Neural progenitor cell (in vitro differentiated cells): ENCODE results near the gene SNX5. TPM values are rescaled to one million over a fixed set of nuclear protein-coding genes. Genes with fewer than 3 reads are reported as not detected.

Experiments
- DNase-seq: peaks from one replicate; pipeline ENCODE4 v3.0.0-alpha.2; 2016; ENCODE audit warnings: low spot score
- H2AFZ ChIP-seq: fragments of 200-600 bp; sonication (generic); replicated peaks from 2 replicates; pipeline ENCODE4 v1.6.1; 2016; ENCODE audit warnings: antibody characterized with exemption
- H3F3A ChIP-seq: fragments of 200-600 bp; sonication (generic); 2 replicates; pipeline ENCODE4 v1.6.1; 2016; ENCODE audit warnings: antibody characterized with exemption, low read depth
- H3K27ac ChIP-seq: fragments of 200-600 bp; sonication (generic); 2 replicates; pipeline ENCODE4 v1.5.1; 2016; ENCODE audit warnings: mild to moderate bottlenecking
- H3K27me3 ChIP-seq: fragments of 200-600 bp; sonication (generic); 2 replicates; pipeline ENCODE4 v1.6.1; 2016; ENCODE audit warnings: mild to moderate bottlenecking, moderate library complexity
- H3K36me3 ChIP-seq: fragments of 200-600 bp; sonication (generic); 2 replicates; pipeline ENCODE4 v1.5.1; 2016
- H3K4me1 ChIP-seq: fragments of 200-600 bp; sonication (generic); 2 replicates; pipeline ENCODE4 v1.6.1; 2016; ENCODE audit warnings: mixed run types
- H3K4me2 ChIP-seq: fragments of 200-600 bp; sonication (generic); 2 replicates; pipeline ENCODE4 v1.6.1; 2016
- H3K4me3 ChIP-seq: fragments of 200-600 bp; sonication (generic); 2 replicates; pipeline ENCODE4 v1.5.1; 2016
- H3K79me2 ChIP-seq: fragments of 200-600 bp; sonication (generic); 2 replicates; pipeline ENCODE4 v1.6.1; 2016; ENCODE audit warnings: low read depth
- H3K9ac ChIP-seq: fragments of 200-600 bp; sonication (generic); 2 replicates; pipeline ENCODE4 v1.6.1; 2016
- H3K9me3 ChIP-seq: fragments of 200-600 bp; sonication (generic); 2 replicates; pipeline ENCODE4 v1.5.1; 2016; ENCODE audit warnings: low read depth
- H4K20me1 ChIP-seq: fragments of 200-600 bp; sonication (generic); 2 replicates; pipeline ENCODE4 v1.6.1; 2016; ENCODE audit warnings: low read depth
- H3K27ac Mint-ChIP-seq: 3 replicates; pipeline ENCODE4 v1.8.0; 2021; ENCODE audit warnings: mixed read lengths
- H3K27me3 Mint-ChIP-seq: 2 replicates; pipeline ENCODE4 v1.8.0; 2022; ENCODE audit warnings: low read depth, mild to moderate bottlenecking, inconsistent platforms, moderate library complexity, mixed read lengths; ENCODE audit not compliant: insufficient read depth
- H3K36me3 Mint-ChIP-seq: 3 replicates; pipeline ENCODE4 v1.8.0; 2021; ENCODE audit warnings: mixed read lengths
- H3K4me1 Mint-ChIP-seq: 3 replicates; pipeline ENCODE4 v1.8.0; 2021; ENCODE audit warnings: mixed read lengths
- H3K4me3 Mint-ChIP-seq: 3 replicates; pipeline ENCODE4 v1.8.0; 2021; ENCODE audit warnings: mild to moderate bottlenecking, moderate library complexity, mixed read lengths
- H3K9me3 Mint-ChIP-seq: 3 replicates; pipeline ENCODE4 v1.8.0; 2020; ENCODE audit warnings: mixed read lengths
- CTCF ChIP-seq: fragments of 200-600 bp; sonication (generic); IDR thresholded peaks from 2 replicates; pipeline ENCODE4 v1.5.1; 2017; ENCODE audit warnings: antibody characterized with exemption, mild to moderate bottlenecking
- EZH2 ChIP-seq: fragments of 200-600 bp; sonication (generic); IDR thresholded peaks from 2 replicates; pipeline ENCODE4 v1.6.1; 2017; ENCODE audit warnings: antibody characterized with exemption, mild to moderate bottlenecking, moderate library complexity
- EZH2phosphoT487 ChIP-seq: fragments of 200-600 bp; sonication (generic); IDR thresholded peaks from 2 replicates; pipeline ENCODE4 v1.6.1; 2017; ENCODE audit warnings: antibody characterized with exemption
- small RNA-seq: library from RNA; depleted of rRNA; stranded (forward); fragments of <200 nt; gene quantifications from one replicate; pipeline ENCODE3, GENCODE V24; 2015
- total RNA-seq: library from RNA; depleted of rRNA; stranded (reverse); fragments of >200 nt; gene quantifications from 2 replicates; pipeline ENCODE4 v1.2.3, GENCODE V29; 2015; ENCODE audit warnings: low replicate concordance

Gene SNX5
- total RNA-seq, 1 donor from 2014 or later, result 226 TPM

- TF ChIP-seq CTCF (no peak), EZH2phosphoT487 (no peak), EZH2 (no peak)
- peaks cover 18% of the 10 kb centered on the region for H3K4me1 Mint-ChIP-seq
These were observed 75.1 kb downstream of the SNX5 start for GRCh38 chr20:17893445-17893844.

GRCh38 chr20:17892189-17892938 lies 76.2 kb downstream of the SNX5 start:
- no peak for TF ChIP-seq EZH2
- no peak for TF ChIP-seq CTCF
- TF ChIP-seq EZH2phosphoT487, result no peak
- no peaks in the 10 kb centered on the region for H3F3A ChIP-seq
- no peak overlapping the region for H3K4me2 ChIP-seq
- H3K4me3 ChIP-seq, result no peak overlapping the region
- Mint-ChIP-seq H3K36me3 (no peaks in the 10 kb centered on the region), H3K9me3 (peaks cover 22% of the 10 kb centered on the region), H3K27ac (no peak overlapping the region), H3K4me1 (peaks cover 24% of the 10 kb centered on the region), H3K4me3 (no peak overlapping the region), H3K27me3 (peaks cover 11% of the 10 kb centered on the region)
- H3K9ac ChIP-seq, result no peak overlapping the region
- H3K4me1 ChIP-seq, result no peaks in the 10 kb centered on the region
- no peaks in the 10 kb centered on the region for H4K20me1 ChIP-seq
- H3K27ac ChIP-seq, result no peak overlapping the region
- no peaks in the 10 kb centered on the region for H3K36me3 ChIP-seq
- no peak overlapping the region for H2AFZ ChIP-seq
- no peaks in the 10 kb centered on the region for H3K79me2 ChIP-seq
- no peaks in the 10 kb centered on the region for H3K9me3 ChIP-seq
- no peaks in the 10 kb centered on the region for H3K27me3 ChIP-seq
- no peak for DNase-seq

More at GRCh38 chr20:17893445-17893844, 75.1 kb downstream of the SNX5 start:
- Mint-ChIP-seq H3K27me3 (peaks cover 12% of the 10 kb centered on the region), H3K27ac (no peak overlapping the region), H3K4me3 (no peak overlapping the region), H3K9me3 (peaks cover 21% of the 10 kb centered on the region), H3K36me3 (no peaks in the 10 kb centered on the region)
- H3K27me3 ChIP-seq, result no peaks in the 10 kb centered on the region
- H3K9me3 ChIP-seq, result no peaks in the 10 kb centered on the region
- H2AFZ ChIP-seq, result no peak overlapping the region
- H3K9ac ChIP-seq, result no peak overlapping the region
- H3K4me3 ChIP-seq, result no peak overlapping the region
- H3K79me2 ChIP-seq, result no peaks in the 10 kb centered on the region
- no peak for DNase-seq
- H3F3A ChIP-seq, result no peaks in the 10 kb centered on the region
- no peak overlapping the region for H3K4me2 ChIP-seq
- no peaks in the 10 kb centered on the region for H3K4me1 ChIP-seq
- H3K27ac ChIP-seq, result no peak overlapping the region
- H3K36me3 ChIP-seq, result no peaks in the 10 kb centered on the region
- H4K20me1 ChIP-seq, result no peaks in the 10 kb centered on the region

Small RNAs within 50 kb of the gene (small RNA-seq; reads per million reads assigned to genes)
- gene RNU6-192P (not detected), gene SNORD17 (416 reads per million, percentile 99 among the genes with 10 or more reads in this experiment)

Other genes with a start within 250 kb of the SNX5 start
- 57.2 and 87.2 TPM in 2 replicates for gene MGME1, start 224 bp upstream of the SNX5 start, total RNA-seq
- 0.25 and 0.62 TPM in 2 replicates for gene OVOL2, start 89.1 kb upstream of the SNX5 start, total RNA-seq
- gene KAT14, start 169.1 kb upstream of the SNX5 start, total RNA-seq, result 28.5 and 29.9 TPM in 2 replicates
- gene PET117, start 169.1 kb upstream of the SNX5 start, total RNA-seq, result 24.9 and 58.3 TPM in 2 replicates